GM19467 (cell line): Measurements from ENCODE around the gene DOK7.
"Not testable (repeated sequence)": the region's sequence is repeated elsewhere in the genome, so short reads cannot be mapped to it uniquely, and the experiment has no call there.

ENCODE experiments used
- ATAC-seq: cut with Tn5 transposase; IDR thresholded peaks from one replicate; pipeline ENCODE4 v1.9.1; 2021; ENCODE audit warnings: mild to moderate bottlenecking, moderate library complexity; ENCODE audit not compliant: unreplicated experiment

DOK7 gene

GRCh38 chr4:3531318-3531878 is 68.3 kb downstream of the DOK7 start:
- ATAC-seq, result no peak

- peak; percentile 72 for ATAC-seq
These were observed 69.0 kb downstream of the DOK7 start, which contains the start of gene LRPAP1 for GRCh38 chr4:3531879-3532750. Gene LRPAP1 (minus strand): TSS chr4:3532422. CDS start chr4:3532412, 10 bp downstream.

DNA sequence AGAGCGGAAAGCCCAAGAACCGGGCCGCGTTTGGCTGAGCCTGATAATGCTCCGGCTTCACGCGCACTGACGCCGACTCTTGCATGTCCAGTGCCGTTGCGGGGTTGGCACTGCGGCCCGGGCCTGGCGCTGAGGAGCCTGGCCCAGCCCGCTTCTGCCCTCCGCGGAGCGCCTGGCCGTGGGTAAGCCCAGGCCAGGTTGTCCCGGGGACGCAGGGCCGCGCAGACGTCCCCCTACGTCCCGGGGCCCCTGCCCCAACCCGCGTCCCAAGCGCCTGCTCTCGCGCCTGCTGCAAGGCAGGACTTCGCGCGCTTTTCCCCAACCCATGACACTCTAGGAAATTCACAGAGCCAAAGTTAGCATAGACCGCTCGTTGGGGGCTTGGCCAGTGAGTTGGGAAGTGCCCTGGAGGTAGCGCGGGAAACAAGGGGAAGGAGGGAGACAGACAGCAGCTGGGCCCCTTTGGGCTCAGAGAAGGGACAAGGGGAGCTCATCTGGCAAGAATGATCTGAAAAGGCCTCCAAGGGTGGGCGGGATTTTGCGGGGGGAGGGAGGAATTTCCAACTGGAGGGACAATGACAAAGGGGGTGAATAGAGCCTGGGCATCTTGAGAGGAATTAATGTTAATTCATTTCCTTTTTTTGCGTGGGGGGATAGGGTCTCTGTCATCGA is 69.8 kb downstream of the DOK7 start:
- ATAC-seq, result no peak

GRCh38 chr4:3533423-3533820 is 70.3 kb downstream of the DOK7 start:
- no peak for ATAC-seq

GRCh38 chr4:3535812-3536211 is 72.7 kb downstream of the DOK7 start:
- ATAC-seq, result not testable (repeated sequence)

DNA sequence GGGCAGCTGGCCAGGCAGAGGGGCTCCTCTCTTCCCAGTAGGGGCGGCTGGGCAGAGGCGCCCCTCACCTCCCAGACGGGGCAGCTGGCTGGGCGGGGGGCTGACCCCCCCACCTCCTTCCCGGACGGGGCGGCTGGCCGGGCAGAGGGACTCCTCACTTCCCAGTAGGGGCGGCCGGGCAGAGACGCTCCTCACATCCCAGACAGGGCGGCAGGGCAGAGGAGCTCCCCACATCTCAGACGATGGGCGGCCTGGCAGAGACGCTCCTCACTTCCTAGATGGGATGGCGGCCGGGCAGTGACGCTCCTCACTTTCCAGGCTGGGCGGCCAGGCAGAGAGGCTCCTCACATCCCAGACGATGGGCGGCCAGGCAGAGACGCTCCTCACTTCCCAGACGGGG is 75.8 kb downstream of the DOK7 start:
- not testable (repeated sequence) for ATAC-seq

DNA sequence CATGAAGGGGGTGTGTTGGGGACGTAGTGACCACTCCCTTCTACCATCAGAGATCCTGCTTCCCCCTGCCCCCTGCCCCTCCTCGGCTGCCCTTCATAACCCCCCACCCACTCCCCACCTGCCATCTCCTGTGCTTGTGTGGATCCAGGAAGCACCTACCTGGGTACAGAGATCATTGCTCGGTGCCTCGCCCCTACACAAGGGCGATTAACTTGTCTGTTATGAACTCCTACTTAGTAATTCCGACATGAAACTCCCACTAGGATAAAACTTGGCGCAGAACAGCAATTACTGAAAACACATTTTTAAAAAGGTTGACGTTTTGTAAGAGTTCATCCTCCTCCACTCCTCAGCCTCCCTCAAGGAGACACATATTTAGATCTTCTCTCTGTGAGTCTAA is 80.3 kb downstream of the DOK7 start:
- not testable (repeated sequence) for ATAC-seq
